ENCODE results near the gene SMTNL2.
"Not testable (repeated sequence)": the region's sequence is repeated elsewhere in the genome, so short reads cannot be mapped to it uniquely, and the experiment has no call there.

SMTNL2 gene

DNA sequence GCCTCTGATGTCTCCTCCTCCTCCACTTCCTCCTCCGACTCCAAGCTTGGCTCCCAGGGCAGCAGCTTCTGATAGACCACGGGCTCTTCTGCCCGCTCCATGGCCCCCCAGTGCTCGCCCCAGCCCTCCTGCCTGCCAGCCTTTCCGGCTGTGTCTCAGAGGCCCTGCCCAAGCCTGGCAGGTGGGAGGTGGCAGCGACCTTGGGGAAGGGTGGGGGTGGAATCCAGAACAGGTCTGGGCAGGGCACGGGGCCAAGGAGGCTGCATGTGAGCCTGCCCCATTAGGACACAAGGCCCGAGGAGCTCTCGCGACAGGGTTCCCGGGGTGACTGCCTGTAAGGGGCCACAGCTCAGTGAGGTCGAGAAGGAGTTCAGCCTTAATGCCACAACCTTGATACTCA, 23.9 kb upstream of the SMTNL2 start, which contains the start of gene GGT6:
TSS of gene GGT6 (minus strand) at position 157 of the 400 bp plus-strand sequence. CDS start at position 101, 56 bp downstream.
- no peak for DNase-seq (ENCODE audit: low read depth in 2 of 2)

DNA sequence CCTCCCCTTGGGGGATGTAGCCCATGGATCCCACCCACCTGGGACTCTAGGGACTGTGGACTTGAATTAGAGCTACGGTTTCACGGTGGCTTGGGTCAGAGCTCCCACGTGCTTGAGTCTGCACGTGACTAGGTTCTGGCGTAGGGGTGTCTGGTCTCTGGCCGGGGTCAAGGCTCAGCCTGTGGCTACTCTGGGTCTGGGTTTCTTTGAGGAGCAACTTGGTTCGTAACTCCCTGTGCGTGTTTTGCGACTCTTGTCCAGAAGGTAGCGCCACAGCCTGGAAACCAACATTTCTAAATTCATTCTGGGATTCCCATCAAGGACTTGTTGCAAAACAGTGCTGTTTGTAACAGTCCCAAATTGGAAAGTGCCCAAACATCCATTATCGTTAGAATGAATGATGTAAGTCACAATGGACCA, 23.5 kb upstream of the SMTNL2 start:
- DNase-seq (ENCODE audit: low read depth in 2 of 2): no peak

DNA sequence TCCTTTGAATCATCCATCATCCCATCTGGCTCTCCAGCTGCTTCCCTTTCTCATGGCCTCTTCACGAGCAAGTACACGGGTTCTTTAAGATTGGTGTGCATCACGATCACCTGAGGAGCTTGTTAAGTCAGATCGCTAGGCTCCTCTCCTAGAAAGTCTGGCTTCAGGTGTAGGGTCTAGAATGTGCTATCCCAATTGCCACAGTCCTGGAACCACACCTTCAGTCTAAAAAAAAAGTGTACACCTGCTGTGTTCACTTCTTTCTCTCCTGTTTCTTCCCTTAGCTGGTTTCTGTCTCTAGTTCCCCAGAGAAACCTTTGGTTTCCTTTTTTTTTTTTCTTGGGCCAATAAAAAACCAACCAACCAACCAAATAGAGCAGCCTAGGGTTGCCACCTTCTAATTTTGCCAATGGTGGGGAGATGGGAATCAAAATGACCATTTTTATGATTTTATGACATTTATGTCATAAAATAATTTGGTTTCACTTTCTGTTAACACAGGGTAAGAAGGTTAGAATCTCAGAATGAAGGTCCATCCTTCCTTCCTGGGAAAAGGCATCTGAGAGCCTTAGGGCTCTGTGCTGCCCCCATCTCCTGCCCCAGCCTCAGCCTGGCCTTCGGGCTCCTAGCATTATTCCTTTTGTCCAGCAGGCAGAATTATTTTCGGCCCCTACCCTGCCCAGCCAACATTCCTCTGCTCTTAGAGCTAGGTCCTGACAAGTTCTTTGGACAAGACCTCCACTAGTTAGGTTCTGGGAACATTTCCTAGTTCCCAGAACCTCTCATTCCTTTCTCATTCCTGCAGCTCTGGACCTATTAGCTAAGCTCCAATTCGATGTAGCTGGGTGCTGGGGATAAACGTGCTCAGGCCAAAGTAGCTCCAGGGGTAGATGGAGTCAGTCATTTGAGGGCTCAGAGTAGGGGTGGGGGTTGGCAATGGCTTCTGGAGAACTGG, 22.0 kb upstream of the SMTNL2 start:
- DNase-seq (ENCODE audit: low read depth in 2 of 2): no peak

DNA sequence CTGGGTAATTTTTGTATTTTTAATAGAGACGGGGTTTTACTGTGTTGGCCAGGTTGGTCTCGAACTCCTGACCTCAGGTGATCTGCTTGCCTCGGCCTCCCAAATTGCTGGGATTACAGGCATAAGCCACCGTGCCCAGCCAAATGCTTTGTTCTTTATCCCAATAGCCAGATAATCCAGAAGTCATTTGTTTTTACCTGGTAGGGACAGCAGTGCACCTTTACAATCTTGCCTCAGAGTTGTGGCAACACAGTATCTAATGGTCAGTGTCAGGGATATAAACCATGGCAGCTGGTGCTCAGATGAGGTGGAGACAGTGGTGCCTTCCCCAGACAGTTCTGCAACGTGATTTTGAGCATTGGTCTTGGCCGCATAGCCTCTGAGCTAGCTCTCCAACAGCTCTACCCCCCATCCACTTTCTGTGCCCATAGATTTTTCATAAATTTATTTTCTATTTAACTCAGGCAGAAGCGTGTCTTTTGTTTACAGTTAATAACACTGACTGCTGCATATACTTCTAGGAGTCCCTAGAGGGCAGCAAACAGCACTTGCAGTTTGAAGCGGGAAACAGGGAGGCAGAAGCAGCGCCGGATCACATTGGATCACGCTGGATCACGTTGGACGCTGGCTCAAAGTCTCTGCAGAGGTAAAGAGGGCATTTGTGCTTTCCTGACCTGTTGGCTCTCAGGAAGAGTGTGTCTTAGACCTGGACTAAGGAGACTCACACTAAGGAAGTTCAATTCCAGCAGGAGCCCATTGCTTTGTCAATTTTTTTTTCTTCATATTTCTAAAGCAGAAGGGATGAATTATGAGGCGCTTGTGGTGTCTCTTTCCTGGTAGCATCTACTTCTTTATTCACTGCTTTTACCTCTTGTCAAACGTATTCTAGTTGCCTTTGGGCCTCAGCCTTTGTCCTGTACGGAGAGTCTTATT, 18.9 kb upstream of the SMTNL2 start:
- no peak for DNase-seq (ENCODE audit: low read depth in 2 of 2)

DNA sequence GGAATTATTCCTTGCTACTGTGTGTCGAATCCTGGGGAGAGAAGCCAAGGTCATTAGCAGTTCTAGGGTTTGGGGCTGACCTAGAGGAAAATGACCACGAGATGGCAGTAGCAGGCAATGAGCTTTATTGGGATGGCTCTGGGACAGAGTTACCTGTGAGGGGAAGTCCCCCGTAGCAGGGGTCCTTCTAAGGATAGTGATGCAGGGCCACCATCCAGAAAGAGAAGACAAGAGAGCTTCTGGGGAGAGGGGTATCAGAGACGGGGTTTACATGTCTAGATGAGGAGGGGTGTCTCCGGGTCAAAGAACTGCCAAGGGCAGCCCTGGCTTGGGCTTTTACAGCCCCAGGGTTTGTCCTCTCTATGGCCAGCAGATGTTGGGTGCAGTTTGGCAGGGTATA, 17.5 kb upstream of the SMTNL2 start:
- DNase-seq (ENCODE audit: low read depth in 2 of 2): no peak

DNA sequence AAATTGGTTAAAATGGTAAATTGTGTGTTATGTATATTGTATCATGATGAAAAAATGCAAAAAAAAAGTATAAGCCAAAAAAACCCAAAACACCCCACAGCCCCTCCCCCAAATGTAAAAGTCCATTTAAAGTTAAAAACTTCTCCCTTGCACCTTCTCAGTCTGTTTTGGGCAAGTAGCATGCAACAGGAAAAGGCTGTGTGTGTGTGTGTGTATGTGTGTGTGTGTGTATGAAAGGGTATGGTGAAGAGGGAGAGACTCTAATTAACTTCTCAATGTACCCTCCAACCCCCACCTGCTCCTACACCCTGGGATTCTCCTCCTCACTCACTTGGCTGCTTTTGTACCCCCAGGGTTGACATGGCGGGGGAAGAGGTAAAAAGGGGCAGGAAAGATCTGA, 14.7 kb upstream of the SMTNL2 start:
- no peak for DNase-seq (ENCODE audit: low read depth in 2 of 2)

DNA sequence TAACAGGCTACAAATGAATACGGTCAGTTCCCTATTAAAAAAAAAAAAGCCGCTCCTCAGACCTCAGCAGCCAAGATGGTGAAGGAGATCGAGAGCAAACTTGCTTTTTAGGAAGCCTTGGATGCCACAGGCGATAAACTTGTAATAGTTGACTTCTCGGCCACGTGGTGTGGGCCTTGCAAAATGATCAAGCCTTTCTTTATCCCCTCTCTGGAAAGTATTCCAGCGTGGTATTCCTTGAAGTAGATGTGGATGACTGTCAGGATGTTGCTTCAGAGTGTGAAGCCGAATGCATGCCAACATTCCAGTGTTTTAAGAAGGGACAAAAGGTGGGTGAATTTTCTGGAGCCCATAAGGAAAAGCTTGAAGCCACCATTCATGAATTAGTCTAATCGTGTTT, 12.2 kb upstream of the SMTNL2 start:
- no peak for DNase-seq (ENCODE audit: low read depth in 2 of 2)

DNA sequence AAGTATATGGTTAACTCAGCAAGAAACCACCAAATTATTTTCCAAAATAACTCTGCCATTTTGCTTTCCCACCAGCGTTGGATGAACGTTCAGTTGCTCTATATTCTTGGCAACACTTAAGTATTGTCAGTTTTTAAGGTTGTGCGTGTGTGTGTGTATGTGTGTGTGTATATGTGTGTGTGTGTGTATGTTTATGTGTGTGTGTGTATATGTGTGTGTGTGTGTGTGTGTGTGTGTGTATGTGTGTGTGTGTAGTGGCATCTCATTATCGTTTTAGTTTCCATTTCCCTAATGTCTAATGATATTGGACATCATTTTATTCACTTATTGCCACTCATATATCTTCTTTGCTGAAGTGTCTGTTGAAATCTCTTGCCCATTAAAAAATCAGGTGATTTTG, 11.2 kb upstream of the SMTNL2 start:
- DNase-seq (ENCODE audit: low read depth in 2 of 2): no peak

DNA sequence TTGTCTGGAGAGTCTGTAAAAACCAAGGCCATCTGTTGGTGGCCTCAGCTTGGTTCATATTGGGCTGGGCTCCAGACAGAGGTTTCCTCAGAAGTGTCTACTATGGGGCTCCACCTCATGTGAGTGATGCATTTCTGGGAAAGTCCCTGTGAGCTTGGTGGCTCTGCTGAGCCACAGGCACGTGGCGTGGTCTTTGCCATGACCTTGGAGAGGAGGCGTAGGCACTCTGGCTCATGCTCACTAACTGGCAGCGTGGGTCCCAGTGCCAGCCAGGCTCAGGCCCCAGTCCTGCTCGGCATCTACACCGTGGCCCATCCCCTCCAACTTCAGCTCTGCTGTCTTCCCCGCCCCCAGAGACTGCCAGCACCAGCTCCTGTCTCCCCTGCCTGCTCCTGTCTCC, 10.7 kb upstream of the SMTNL2 start:
- no peak for DNase-seq (ENCODE audit: low read depth in 2 of 2)

DNA sequence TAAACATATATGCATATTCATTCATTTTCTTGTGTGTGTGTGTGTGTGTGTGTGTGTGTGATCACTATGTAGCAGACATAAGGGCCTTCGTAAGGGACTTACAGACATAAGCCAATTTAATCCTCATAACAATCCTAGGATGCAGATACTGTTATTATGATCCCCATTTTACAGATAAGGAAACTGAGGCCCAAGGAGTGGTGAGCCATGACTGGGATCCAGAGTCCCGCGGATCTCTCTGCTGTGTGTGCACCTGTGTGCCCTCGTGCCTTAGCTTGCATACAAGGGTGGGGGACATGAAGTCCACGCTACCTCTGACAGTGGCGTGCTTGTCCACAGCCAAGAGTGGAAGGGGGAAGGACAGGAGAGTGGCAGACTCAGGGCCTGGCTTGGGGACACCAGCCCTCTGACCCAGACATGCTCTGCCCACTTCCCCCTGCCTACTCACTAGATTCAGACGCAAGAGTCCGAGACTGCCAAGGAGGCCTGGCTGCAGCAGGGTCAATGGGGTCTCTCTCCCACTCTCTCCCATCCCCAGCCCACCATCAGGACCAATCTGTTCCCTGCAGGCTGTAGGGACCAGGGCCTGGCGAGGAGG, 9.8 kb upstream of the SMTNL2 start:
- DNase-seq (ENCODE audit: low read depth in 2 of 2): no peak

DNA sequence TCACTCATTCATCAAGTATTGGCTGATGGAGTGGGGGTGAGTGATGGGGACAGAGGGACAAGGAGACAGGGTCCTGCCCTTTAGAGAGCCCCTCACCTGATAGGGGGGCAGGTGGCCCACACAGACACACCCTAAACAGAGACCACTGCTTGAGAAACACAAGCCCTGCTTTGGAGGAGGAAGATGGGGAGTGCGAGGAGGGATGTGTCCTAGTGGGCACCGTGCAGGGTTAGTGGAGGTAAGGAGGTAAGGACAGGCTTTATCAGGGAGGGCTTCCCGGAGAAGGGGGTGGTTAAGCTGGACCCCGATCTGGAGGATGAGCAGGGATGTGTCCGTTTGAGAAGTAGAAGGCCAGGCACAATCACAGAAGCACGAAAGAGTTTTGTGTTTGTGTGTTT, 8.2 kb upstream of the SMTNL2 start:
- no peak for DNase-seq (ENCODE audit: low read depth in 2 of 2)

DNA sequence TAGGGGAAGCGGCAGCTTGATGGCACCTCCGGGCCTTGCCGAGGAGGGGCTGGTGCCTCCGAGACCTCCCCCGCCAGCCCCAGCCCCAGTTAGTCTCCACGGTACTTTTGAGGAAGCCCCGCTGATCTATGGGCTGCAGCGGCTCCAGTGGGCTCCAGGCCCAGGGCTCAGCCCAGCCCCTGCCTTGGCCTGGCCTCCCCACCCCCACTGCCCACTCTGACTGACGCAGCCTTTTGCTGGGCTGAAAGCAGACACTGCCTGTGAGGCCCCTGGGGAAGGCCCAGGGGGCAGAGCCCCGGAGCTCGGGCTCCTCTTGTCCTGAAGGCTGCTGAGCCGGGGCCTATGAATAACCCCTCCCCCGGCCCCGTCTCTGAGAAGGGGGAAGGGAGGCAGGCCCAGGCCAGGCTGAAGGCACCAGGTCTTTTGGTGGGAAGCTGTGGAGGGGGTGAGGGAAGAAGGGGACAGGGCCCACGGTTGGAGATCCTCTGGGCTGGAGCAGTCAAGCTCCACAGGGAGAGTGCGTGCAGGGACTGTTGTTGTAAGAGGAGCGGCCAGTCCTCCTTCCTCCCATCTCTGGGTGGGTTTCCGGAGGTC, 7.5 kb upstream of the SMTNL2 start:
- no peak for DNase-seq (ENCODE audit: low read depth in 2 of 2)

DNA sequence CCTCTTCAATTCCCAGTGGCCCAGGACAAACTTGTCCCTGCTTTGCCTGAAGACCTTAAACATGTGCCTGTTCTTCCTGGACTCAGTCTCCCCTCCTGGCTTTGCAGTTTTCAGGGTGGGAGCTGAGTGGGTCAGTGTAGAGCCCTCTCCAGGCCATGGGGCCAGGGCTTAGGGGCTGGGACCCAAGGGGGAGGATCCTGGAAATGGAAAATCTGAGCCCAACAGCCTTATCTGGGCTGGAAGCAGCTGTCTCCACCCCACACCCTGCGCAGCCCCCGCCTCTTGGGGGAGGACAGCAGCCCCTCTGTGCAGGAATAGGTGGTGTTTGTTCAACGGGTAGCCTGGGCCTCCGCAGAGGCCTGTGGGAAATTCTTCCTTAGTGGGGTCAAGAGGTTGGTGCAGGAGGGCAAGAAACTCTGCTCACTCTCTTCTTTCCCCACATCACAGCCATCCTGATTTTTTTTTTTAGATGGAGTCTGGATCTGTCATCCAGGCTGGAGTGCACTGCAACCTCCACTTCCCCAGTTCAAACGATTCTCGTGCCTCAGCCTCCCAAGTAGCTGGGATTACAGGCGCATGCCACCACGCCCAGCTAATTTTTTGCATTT, 6.8 kb upstream of the SMTNL2 start:
- DNase-seq (ENCODE audit: low read depth in 2 of 2): no peak

DNA sequence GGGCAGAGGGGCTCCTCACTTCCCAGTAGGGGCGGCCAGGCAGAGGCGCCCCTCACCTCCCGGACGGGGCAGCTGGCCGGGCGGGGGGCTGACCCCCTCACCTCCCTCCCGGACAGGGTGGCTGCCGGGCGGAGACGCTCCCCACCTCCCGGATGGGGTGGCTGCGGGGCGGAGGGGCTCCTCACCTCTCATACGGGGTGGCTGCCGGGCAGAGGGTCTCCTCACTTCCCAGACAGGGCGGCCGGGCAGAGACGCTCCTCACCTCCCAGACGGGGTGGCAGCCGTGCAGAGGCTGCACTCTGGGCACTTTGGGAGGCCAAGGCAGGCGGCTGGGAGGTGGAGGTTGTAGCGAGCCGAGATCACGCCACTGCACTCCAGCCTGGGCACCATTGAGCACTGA, 6.0 kb upstream of the SMTNL2 start:
- not testable (repeated sequence) for DNase-seq (ENCODE audit: low read depth in 2 of 2)

DNA sequence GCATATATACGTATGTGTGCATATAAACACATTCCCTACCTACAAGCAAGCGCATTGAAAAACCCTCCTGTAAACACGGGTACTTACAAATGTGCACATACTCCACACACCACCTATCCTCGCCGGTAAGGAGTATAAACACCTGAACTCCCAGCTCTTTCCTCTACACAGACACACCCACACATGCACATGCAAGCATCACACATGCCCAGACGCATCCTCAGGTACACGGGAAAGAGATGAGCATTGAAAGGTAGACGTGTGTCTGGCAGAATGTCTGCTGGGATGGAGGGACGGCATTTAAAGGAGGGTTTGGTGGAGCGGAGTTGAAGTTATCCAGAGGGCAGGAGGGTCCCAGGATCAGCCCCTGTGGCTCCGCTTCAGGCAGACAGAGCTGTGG, 4.7 kb upstream of the SMTNL2 start:
- DNase-seq (ENCODE audit: low read depth in 2 of 2): no peak

DNA sequence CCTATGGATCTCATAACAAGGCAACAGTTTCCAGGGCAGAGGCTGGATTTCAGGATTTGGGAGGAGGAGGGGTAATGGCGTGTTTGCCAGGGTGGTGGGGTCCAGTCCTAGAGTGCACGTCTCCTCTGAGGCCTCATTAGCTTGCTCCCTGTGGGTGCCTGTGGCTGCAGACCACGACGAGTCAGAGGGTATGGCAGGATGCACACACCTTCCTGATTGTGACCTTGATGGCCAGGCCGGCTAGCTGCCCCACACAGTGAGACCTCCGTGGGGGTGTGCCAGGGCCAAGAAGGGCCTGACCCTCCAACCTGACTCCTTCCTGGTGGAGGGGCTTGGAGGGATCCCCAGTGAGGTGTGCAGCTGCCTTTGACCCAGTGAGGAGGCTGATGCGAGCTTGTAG, 4.0 kb upstream of the SMTNL2 start:
- DNase-seq (ENCODE audit: low read depth in 2 of 2): no peak

DNA sequence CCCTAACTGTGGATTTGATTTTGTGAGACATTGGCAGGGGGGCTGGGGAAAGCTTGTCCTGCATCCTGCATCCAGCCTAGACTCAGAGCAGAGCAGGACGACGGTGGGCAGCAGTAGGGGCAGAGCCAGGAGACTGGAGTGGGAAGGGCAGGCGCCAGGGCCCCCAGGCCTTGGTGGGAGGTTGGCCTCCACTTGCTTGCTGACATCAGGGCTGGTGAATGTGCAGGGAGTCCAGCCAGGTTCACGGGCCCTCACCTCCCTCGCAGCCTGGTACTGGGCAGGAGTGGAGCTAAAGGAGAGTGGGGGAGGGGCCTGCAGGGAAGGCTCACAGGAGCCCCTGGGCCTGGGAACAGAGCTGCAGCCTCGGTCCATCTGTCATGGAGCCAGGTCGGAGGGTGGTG, 2.2 kb upstream of the SMTNL2 start:
- no peak for DNase-seq (ENCODE audit: low read depth in 2 of 2)

DNA sequence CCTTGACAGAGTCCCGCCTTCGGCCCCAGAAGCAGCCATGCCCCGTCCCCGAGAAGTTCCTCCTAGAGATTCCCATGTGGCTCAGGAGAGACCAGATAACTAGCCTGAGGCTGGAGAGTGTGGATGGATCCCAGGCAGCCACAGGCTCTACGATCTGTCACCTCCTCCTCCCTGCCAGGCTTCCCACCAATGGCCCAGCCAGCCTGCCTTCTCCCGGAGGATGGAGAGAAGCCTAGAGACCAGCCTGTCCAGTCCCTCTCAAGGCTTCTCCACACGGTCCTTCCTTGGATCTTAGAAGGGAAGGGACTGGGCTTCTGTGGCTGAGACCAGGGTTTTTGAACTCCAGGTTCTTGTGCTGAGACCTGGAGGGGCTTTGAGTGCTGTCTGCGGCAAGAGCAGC, 1.6 kb upstream of the SMTNL2 start:
- no peak for DNase-seq (ENCODE audit: low read depth in 2 of 2)

DNA sequence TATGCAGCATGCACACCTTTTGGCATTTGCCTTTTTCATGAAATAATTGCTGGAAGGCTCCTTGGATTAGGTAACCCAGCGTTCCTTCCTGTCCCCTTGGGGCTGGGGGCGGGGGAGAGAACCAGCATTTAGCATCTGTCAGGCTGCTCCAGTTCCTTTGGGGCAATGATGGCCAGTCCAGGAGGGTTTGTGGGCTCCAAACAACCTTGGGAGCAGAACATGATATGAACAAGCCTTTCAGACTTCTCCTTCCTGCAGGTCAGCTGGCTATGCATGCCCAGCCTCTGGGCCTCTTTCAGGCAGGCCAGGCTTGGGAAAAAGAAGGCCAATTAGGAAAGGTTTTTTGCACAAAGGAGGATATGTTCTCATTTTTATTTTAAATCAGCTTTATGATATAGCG, 1.1 kb upstream of the SMTNL2 start:
- no peak for DNase-seq (ENCODE audit: low read depth in 2 of 2)

DNA sequence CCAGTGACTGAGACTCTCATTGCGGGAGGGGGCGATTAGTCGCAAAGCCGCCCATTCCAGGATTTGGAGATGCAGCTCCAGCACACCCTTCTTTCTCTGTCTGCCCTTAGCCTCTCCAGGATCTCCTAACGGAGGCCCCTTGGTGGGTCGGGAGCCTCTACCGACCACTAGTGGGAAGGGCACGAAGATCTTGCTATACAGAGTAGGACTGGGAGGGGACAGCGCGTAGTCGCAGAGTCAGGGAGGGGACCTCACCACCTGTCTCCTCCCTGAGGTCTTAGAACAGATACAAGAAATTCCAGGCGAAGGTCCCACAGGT, 588 bp upstream of the SMTNL2 start:
- DNase-seq (ENCODE audit: low read depth in 2 of 2): no peak

DNA sequence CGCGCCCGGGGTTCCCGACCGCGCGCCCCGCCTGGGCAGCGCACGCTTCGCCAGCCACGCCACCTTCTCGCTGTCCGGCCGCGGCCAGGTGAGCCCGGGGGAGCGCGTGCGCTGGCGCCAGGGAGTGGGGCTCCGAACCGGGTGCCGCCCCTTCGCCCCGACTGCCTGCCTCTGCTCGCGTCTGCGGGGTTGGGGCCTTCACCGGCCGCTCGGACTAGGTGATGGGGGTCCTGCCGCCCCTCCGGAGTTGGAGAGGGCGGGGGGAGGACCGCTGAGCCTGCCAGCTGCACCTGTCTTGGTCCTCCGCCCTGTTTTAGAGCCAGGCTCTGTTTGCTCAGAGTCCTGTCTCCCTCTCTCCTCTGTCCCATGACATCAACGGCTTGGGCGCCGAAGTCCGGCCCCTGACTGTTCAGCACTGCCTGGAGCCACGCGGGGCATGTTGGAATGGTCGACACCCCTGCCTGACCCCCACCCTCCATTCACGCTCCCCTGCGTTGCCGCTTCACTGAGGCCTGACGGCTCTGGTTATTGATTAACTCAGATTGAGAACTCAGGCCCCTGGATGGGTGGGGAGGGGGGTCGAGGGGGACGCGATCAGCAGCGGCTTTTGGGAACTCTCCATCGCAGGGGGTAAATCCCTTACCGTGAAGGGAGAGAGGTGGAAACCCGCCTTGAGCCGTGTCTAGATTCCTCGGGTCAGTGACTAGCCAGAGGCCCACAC, 748 bp downstream of the SMTNL2 start:
- DNase-seq (ENCODE audit: low read depth in 2 of 2): no peak
